HUES6 (cell line): ENCODE measurements around the gene CDIPT.
"Not testable (repeated sequence)": the region's sequence is repeated elsewhere in the genome, so short reads cannot be mapped to it uniquely, and the experiment has no call there.

ENCODE experiments used
- H3K27ac ChIP-seq: 2 replicates; pipeline ENCODE4 v1.7.0; 2013; ENCODE audit warnings: low read depth, mild to moderate bottlenecking, low read length, inconsistent platforms
- H3K27me3 ChIP-seq: 2 replicates; pipeline ENCODE4 v1.6.1; 2013; ENCODE audit warnings: low read length; ENCODE audit not compliant: control insufficient read depth, insufficient read depth
- H3K36me3 ChIP-seq: 2 replicates; pipeline ENCODE4 v1.6.1; 2013; ENCODE audit warnings: low read length; ENCODE audit not compliant: control insufficient read depth, insufficient read depth
- H3K4me1 ChIP-seq: 2 replicates; pipeline ENCODE4 v1.6.1; 2013; ENCODE audit warnings: low read length; ENCODE audit not compliant: control insufficient read depth, insufficient read depth
- H3K4me3 ChIP-seq: 2 replicates; pipeline ENCODE4 v1.5.1; 2013; ENCODE audit warnings: low read depth, low read length
- H3K9ac ChIP-seq: one replicate; pipeline ENCODE4 v1.6.1; 2013; ENCODE audit warnings: mild to moderate bottlenecking, low read length
- H3K9me3 ChIP-seq: 2 replicates; pipeline ENCODE4 v1.6.1; 2013; ENCODE audit warnings: low read depth, low read length; ENCODE audit not compliant: control insufficient read depth, insufficient read depth

Gene CDIPT

GRCh38 chr16:29894352-29894751 is 31.3 kb upstream of the CDIPT start:
- peaks cover 11% of the 10 kb centered on the region; the same call in 1 of the 2 replicates for H3K36me3 ChIP-seq
- H3K4me3 ChIP-seq, result no peak overlapping the region
- H3K4me1 ChIP-seq, result peaks cover 5% of the 10 kb centered on the region
- no peaks in the 10 kb centered on the region for H3K27me3 ChIP-seq
- no peaks in the 10 kb centered on the region for H3K9me3 ChIP-seq
- H3K9ac ChIP-seq, result no peak overlapping the region
- H3K27ac ChIP-seq, result no peak overlapping the region

- no peaks in the 10 kb centered on the region for H3K9me3 ChIP-seq
- no peak overlapping the region for H3K4me3 ChIP-seq
- peaks cover 5% of the 10 kb centered on the region for H3K4me1 ChIP-seq
- H3K27me3 ChIP-seq, result no peaks in the 10 kb centered on the region
- peaks cover 11% of the 10 kb centered on the region; the same call in 1 of the 2 replicates for H3K36me3 ChIP-seq
- no peak overlapping the region for H3K9ac ChIP-seq
- no peak overlapping the region for H3K27ac ChIP-seq
These were observed 30.5 kb upstream of the CDIPT start for GRCh38 chr16:29893553-29893952.

GRCh38 chr16:29892458-29892813 is 29.4 kb upstream of the CDIPT start:
- H3K27me3 ChIP-seq, result no peaks in the 10 kb centered on the region
- peaks cover 11% of the 10 kb centered on the region; the same call in 1 of the 2 replicates for H3K36me3 ChIP-seq
- no peaks in the 10 kb centered on the region for H3K4me1 ChIP-seq
- no peak overlapping the region for H3K27ac ChIP-seq
- H3K9me3 ChIP-seq, result no peaks in the 10 kb centered on the region
- H3K9ac ChIP-seq, result no peak overlapping the region
- H3K4me3 ChIP-seq, result no peak overlapping the region

- peaks cover 11% of the 10 kb centered on the region; the same call in 1 of the 2 replicates for H3K36me3 ChIP-seq
- no peaks in the 10 kb centered on the region for H3K9me3 ChIP-seq
- H3K4me1 ChIP-seq, result no peaks in the 10 kb centered on the region
- H3K27me3 ChIP-seq, result no peaks in the 10 kb centered on the region
- no peak overlapping the region for H3K27ac ChIP-seq
- no peak overlapping the region for H3K4me3 ChIP-seq
- H3K9ac ChIP-seq, result no peak overlapping the region
These were observed 28.8 kb upstream of the CDIPT start for GRCh38 chr16:29891525-29892457.

GRCh38 chr16:29889372-29889771 is 26.3 kb upstream of the CDIPT start:
- not testable (repeated sequence) for H3K27me3 ChIP-seq, H3K9ac ChIP-seq, H3K4me1 ChIP-seq, H3K9me3 ChIP-seq, H3K4me3 ChIP-seq, H3K27ac ChIP-seq
- peaks cover 15% of the 10 kb centered on the region; the same call in 1 of the 2 replicates for H3K36me3 ChIP-seq

GRCh38 chr16:29883987-29884386 is 21.0 kb upstream of the CDIPT start:
- H3K4me1 ChIP-seq, result no peaks in the 10 kb centered on the region
- peaks cover 32% of the 10 kb centered on the region for H3K36me3 ChIP-seq
- no peaks in the 10 kb centered on the region for H3K9me3 ChIP-seq
- no peak overlapping the region for H3K27ac ChIP-seq
- no peak overlapping the region for H3K9ac ChIP-seq
- no peak overlapping the region for H3K4me3 ChIP-seq
- no peaks in the 10 kb centered on the region for H3K27me3 ChIP-seq

- Histone ChIP-seq H3K9ac (no peak overlapping the region), H3K4me1 (peaks cover 10% of the 10 kb centered on the region), H3K9me3 (no peaks in the 10 kb centered on the region), H3K27me3 (peaks cover 4% of the 10 kb centered on the region), H3K36me3 (peaks cover 32% of the 10 kb centered on the region), H3K27ac (no peak overlapping the region), H3K4me3 (no peak overlapping the region)
These were observed 18.0 kb upstream of the CDIPT start for GRCh38 chr16:29881050-29881449.

GRCh38 chr16:29878172-29878571 is 15.1 kb upstream of the CDIPT start:
- H3K4me3 ChIP-seq, result 0 out of 2 replicates have a peak overlapping the region, but pooled peaks have one; percentile 14
- H3K9ac ChIP-seq, result no peak overlapping the region
- peaks cover 17% of the 10 kb centered on the region for H3K36me3 ChIP-seq
- no peak overlapping the region for H3K27ac ChIP-seq
- peaks cover 4% of the 10 kb centered on the region for H3K27me3 ChIP-seq
- H3K9me3 ChIP-seq, result no peaks in the 10 kb centered on the region
- peaks cover 14% of the 10 kb centered on the region for H3K4me1 ChIP-seq

GRCh38 chr16:29877266-29877961 is 14.4 kb upstream of the CDIPT start:
- H3K4me3 ChIP-seq, result peak overlapping the region; percentile 92
- H3K9ac ChIP-seq, result peak overlapping the region; percentile 23
- H3K4me1 ChIP-seq, result peaks cover 14% of the 10 kb centered on the region
- peaks cover 4% of the 10 kb centered on the region for H3K27me3 ChIP-seq
- no peaks in the 10 kb centered on the region for H3K9me3 ChIP-seq
- peaks cover 17% of the 10 kb centered on the region for H3K36me3 ChIP-seq
- no peak overlapping the region for H3K27ac ChIP-seq

GRCh38 chr16:29876594-29877249 is 13.7 kb upstream of the CDIPT start:
- H3K9ac ChIP-seq, result peak overlapping the region; percentile 23

More at GRCh38 chr16:29876594-29877249, 13.7 kb upstream of the CDIPT start:
- H3K4me3 ChIP-seq, result peak overlapping the region; percentile 92
- H3K4me1 ChIP-seq, result peaks cover 14% of the 10 kb centered on the region
- H3K27ac ChIP-seq, result no peak overlapping the region
- H3K9me3 ChIP-seq, result no peaks in the 10 kb centered on the region
- H3K36me3 ChIP-seq, result peaks cover 24% of the 10 kb centered on the region
- peaks cover 4% of the 10 kb centered on the region for H3K27me3 ChIP-seq
